ENCODE results near the gene GOLGA6C. TPM values are rescaled to one million over a fixed set of nuclear protein-coding genes. Genes with fewer than 3 reads are reported as not detected.

GOLGA6C gene
- total RNA-seq, 1 experiment from 2014 or later, result not detected

DNA sequence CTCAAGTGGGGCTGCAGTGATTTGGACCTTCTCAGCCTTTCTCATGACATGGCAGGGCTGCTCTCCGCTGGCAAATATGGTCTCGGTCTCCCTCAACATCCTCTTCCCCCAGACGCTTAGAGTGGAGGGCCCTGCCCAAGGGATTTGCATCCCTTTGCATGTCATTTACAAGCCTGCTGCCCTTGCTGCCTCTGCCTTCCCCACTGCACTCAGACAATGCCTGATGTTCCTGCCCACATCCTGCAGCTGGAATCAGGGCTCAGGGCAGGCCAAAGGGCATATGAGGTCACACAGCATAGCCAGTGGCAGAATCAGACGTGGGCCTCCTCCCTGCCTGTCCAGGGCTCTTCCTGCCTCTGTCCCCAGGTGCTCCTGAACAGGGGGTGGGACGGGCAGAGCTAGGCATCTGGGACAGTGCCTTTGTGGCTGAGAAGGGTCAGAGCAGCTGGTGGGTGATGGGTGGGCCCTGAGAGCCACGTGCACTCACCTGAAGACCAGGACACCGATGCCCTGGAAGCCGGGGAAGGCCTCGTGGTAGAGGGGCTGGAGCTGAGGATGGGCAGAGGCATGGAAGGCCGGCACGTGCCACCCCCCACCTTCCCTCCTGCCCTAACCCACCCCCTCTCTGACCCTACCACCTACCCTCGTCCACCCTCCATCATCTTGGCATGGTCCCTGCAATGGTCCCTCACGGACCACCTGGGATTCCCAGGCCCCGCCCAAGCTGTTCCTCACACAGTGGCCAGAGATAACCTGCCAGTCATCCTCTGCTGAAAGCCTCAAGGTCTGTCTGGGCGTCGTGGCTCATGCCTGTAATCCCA is 27.4 kb upstream of the GOLGA6C start:
- no peak for DNase-seq (ENCODE audit: low read depth, low spot score)
- Histone ChIP-seq H3K9ac (ENCODE audit: low read length) (no peak overlapping the region), H3K27ac (ENCODE audit: low read depth, low read length) (no peak overlapping the region), H3K36me3 (ENCODE audit: control insufficient read depth in 1 of 2, insufficient read depth in 2 of 2, low read length in 2 of 2) (no peaks in the 10 kb centered on the region), H3K9me2 (ENCODE audit: insufficient read depth) (no peaks in the 10 kb centered on the region), H3K4me3 (replicated peaks in 1 of 2; ENCODE audit: low read depth in 1 of 2, low read length in 2 of 2) (no peak overlapping the region), H3K9me3 (ENCODE audit: control insufficient read depth in 1 of 2, insufficient read depth in 1 of 2, low read depth in 1 of 2, low read length in 2 of 2) (no peaks in the 10 kb centered on the region), H3K4me2 (ENCODE audit: low read length) (no peak overlapping the region), H3K4me1 (ENCODE audit: control insufficient read depth in 1 of 2, insufficient read depth in 2 of 2, low read length in 2 of 2) (no peaks in the 10 kb centered on the region), H4K20me1 (ENCODE audit: insufficient read depth) (no peaks in the 10 kb centered on the region), H2AFZ (ENCODE audit: low read depth, low read length, poor library complexity, severe bottlenecking) (no peak overlapping the region), H3K79me2 (ENCODE audit: insufficient read depth, low read length) (no peaks in the 10 kb centered on the region), H3K27me3 (ENCODE audit: insufficient read depth, low read length) (no peaks in the 10 kb centered on the region; the same call in 1 of the 2 replicates)
- POLR2A ChIA-PET, result no interaction called here
- RAD21 ChIA-PET (ENCODE audit: low non-redundant PET in 1 of 2, low total read pairs in 2 of 2, uncharacterized antibody in 2 of 2, unreplicated experiment in 2 of 2), result no interaction called here
- TF ChIP-seq, protein P1, sequence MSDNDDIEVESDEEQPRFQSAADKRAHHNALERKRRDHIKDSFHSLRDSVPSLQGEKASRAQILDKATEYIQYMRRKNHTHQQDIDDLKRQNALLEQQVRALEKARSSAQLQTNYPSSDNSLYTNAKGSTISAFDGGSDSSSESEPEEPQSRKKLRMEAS (IDR thresholded peaks at IDR 0.05), result no peak
- TF ChIP-seq POLR2A (IDR thresholded peaks at IDR 0.05; ENCODE audit: borderline replicate concordance, extremely low read depth, insufficient read depth, insufficient read length), result no peak
- TF ChIP-seq, protein P2, sequence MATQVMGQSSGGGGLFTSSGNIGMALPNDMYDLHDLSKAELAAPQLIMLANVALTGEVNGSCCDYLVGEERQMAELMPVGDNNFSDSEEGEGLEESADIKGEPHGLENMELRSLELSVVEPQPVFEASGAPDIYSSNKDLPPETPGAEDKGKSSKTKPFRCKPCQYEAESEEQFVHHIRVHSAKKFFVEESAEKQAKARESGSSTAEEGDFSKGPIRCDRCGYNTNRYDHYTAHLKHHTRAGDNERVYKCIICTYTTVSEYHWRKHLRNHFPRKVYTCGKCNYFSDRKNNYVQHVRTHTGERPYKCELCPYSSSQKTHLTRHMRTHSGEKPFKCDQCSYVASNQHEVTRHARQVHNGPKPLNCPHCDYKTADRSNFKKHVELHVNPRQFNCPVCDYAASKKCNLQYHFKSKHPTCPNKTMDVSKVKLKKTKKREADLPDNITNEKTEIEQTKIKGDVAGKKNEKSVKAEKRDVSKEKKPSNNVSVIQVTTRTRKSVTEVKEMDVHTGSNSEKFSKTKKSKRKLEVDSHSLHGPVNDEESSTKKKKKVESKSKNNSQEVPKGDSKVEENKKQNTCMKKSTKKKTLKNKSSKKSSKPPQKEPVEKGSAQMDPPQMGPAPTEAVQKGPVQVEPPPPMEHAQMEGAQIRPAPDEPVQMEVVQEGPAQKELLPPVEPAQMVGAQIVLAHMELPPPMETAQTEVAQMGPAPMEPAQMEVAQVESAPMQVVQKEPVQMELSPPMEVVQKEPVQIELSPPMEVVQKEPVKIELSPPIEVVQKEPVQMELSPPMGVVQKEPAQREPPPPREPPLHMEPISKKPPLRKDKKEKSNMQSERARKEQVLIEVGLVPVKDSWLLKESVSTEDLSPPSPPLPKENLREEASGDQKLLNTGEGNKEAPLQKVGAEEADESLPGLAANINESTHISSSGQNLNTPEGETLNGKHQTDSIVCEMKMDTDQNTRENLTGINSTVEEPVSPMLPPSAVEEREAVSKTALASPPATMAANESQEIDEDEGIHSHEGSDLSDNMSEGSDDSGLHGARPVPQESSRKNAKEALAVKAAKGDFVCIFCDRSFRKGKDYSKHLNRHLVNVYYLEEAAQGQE (IDR thresholded peaks at IDR 0.05; ENCODE audit: low read depth), result no peak
- no peak for TF ChIP-seq EZH2phosphoT487 (IDR thresholded peaks at IDR 0.05; ENCODE audit: borderline replicate concordance)
- TF ChIP-seq, protein P3, sequence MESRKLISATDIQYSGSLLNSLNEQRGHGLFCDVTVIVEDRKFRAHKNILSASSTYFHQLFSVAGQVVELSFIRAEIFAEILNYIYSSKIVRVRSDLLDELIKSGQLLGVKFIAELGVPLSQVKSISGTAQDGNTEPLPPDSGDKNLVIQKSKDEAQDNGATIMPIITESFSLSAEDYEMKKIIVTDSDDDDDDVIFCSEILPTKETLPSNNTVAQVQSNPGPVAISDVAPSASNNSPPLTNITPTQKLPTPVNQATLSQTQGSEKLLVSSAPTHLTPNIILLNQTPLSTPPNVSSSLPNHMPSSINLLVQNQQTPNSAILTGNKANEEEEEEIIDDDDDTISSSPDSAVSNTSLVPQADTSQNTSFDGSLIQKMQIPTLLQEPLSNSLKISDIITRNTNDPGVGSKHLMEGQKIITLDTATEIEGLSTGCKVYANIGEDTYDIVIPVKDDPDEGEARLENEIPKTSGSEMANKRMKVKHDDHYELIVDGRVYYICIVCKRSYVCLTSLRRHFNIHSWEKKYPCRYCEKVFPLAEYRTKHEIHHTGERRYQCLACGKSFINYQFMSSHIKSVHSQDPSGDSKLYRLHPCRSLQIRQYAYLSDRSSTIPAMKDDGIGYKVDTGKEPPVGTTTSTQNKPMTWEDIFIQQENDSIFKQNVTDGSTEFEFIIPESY (IDR thresholded peaks at IDR 0.05; ENCODE audit: extremely low read depth, insufficient replicate concordance, low read length), result no peak
- TF ChIP-seq CBX3 (IDR thresholded peaks at IDR 0.05; ENCODE audit: low read depth), result no peak
- TF ChIP-seq, protein P4, sequence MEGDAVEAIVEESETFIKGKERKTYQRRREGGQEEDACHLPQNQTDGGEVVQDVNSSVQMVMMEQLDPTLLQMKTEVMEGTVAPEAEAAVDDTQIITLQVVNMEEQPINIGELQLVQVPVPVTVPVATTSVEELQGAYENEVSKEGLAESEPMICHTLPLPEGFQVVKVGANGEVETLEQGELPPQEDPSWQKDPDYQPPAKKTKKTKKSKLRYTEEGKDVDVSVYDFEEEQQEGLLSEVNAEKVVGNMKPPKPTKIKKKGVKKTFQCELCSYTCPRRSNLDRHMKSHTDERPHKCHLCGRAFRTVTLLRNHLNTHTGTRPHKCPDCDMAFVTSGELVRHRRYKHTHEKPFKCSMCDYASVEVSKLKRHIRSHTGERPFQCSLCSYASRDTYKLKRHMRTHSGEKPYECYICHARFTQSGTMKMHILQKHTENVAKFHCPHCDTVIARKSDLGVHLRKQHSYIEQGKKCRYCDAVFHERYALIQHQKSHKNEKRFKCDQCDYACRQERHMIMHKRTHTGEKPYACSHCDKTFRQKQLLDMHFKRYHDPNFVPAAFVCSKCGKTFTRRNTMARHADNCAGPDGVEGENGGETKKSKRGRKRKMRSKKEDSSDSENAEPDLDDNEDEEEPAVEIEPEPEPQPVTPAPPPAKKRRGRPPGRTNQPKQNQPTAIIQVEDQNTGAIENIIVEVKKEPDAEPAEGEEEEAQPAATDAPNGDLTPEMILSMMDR (IDR thresholded peaks at IDR 0.05 in 2 of 3, conservative IDR thresholded peaks at IDR 0.05 in 1 of 3; ENCODE audit: borderline replicate concordance in 1 of 3, insufficient read depth in 1 of 3, low read depth in 2 of 3, low read length in 2 of 3), result no peak
- TF ChIP-seq ZNF274 (IDR thresholded peaks at IDR 0.05; ENCODE audit: low read depth, low read length), result no peak
- TF ChIP-seq TCF7L2 (IDR thresholded peaks at IDR 0.05; ENCODE audit: borderline replicate concordance, extremely low read depth, insufficient read depth, insufficient read length), result no peak
- no peak for TF ChIP-seq POLR2AphosphoS5 (IDR thresholded peaks at IDR 0.05; ENCODE audit: low read depth, low read length)
- no peak for TF ChIP-seq RAD21 (IDR thresholded peaks at IDR 0.05; ENCODE audit: low read depth)
- TF ChIP-seq SRF (IDR thresholded peaks at IDR 0.05; ENCODE audit: low read depth), result no peak
- no peak for TF ChIP-seq FOSL1 (IDR thresholded peaks at IDR 0.05; ENCODE audit: low read depth)
- no peak for TF ChIP-seq ELF1 (IDR thresholded peaks at IDR 0.05; ENCODE audit: borderline replicate concordance, low read depth)
- CTCF ChIA-PET, result no interaction called here
- ATAC-seq, result no peak
- intact Hi-C loops (cut with micrococcal nuclease), result no loop called here
- no TSS peak for BruUV-seq (replicated peaks)
